VCaP (cell line): ENCODE results near the gene CPHXL2.

Experiments
- H3K27ac ChIP-seq: fragments of 450-650 bp; 2 replicates; pipeline ENCODE4 v1.5.1; 2017
- TF ChIP-seq, protein P1 (sequence below): fragments of 450-650 bp; conservative IDR thresholded peaks from 2 replicates; pipeline ENCODE4 v1.5.1; 2017; ENCODE audit warnings: mild to moderate bottlenecking, moderate library complexity

Gene CPHXL2

DNA sequence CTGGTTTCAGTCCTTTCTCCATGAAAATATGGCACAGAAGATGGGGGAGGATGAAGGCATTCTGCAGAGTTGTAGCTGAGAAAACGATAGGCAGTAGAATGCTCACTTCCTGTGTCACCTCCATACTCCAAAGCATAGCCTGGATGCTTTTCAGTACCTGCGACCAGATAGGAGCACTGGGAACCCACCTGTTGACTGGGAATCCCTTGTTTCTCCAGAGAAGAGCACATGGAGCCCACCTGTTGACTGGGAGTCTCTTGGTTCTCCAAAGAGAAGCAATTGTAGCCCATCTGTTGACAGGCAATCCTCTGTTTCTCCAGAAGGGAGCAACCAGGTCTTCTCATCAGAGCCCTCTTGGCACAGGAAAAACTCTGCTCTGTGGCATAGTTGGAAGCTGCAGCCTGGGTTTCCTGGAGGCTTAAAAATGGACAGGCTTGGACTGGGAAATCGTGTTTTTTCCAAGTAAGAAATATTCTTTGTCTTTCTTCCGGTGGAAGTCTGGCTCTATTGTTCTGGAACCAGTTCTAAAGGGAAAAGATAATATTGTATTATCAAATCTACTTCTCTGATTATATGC, 16.0 kb downstream of the CPHXL2 start:
- no peak overlapping the region for H3K27ac ChIP-seq
- TF ChIP-seq, protein P1, sequence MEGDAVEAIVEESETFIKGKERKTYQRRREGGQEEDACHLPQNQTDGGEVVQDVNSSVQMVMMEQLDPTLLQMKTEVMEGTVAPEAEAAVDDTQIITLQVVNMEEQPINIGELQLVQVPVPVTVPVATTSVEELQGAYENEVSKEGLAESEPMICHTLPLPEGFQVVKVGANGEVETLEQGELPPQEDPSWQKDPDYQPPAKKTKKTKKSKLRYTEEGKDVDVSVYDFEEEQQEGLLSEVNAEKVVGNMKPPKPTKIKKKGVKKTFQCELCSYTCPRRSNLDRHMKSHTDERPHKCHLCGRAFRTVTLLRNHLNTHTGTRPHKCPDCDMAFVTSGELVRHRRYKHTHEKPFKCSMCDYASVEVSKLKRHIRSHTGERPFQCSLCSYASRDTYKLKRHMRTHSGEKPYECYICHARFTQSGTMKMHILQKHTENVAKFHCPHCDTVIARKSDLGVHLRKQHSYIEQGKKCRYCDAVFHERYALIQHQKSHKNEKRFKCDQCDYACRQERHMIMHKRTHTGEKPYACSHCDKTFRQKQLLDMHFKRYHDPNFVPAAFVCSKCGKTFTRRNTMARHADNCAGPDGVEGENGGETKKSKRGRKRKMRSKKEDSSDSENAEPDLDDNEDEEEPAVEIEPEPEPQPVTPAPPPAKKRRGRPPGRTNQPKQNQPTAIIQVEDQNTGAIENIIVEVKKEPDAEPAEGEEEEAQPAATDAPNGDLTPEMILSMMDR, result no peak

DNA sequence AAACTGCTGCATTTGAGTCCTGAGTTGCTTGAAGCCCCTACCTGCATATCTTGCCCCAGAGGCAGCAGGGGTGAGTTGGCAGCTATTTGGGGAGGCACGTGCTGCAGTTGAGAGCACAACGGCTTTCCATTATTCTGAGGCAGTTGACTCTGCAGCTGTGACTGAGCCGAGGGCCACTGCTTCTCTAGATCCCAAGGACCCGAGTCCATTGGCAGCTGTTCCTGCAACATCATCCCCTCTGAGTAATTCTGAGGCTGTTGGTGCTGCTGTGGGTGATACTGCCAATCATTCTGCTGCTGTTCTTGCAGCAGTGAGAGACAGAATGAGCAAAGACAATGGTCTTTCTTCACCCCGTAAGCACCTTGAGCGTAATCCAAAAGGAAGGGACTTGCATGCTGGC, 16.5 kb downstream of the CPHXL2 start:
- TF ChIP-seq, protein P1, result no peak
- no peak overlapping the region for H3K27ac ChIP-seq

DNA sequence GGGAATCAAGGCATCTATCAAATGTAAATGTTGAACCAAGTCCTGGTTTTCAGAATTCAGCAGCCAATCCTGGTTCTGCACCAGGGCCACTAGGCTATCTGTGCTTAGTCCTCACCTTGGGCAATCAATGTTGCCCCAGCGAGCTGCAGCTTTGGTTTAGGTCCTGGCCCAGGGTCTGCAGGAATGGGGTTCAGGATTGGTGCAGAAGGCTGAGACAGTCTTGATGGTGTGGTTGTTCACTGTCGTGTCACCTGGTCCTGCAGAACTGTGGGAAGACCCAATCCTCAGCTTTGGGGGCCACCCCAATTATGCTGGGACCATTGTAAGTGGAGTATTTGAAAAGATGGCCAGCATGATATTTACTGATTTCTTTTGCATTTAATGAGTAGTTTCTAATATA, 18.6 kb downstream of the CPHXL2 start:
- no peak overlapping the region for H3K27ac ChIP-seq
- TF ChIP-seq, protein P1, result no peak

DNA sequence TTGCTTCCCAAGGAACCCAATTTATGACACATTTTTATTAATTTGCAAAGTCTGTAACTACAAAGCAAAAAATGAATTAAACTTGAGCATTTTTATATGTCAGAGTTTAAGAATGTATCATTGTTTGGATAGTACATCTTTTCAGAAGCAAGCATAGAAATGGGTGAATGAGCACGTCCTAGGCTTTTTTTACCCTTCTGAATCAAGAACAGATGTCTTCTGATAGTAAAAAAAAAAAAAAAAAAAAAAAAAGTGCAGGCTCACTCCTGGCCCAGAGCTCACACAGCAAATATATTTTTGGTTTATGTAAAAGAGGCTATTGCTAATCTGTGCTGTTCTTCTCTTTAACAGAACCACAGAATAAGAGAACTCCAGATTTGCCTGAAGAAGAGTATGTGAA, 22.9 kb downstream of the CPHXL2 start:
- TF ChIP-seq, protein P1, result no peak
- no peak overlapping the region for H3K27ac ChIP-seq

DNA sequence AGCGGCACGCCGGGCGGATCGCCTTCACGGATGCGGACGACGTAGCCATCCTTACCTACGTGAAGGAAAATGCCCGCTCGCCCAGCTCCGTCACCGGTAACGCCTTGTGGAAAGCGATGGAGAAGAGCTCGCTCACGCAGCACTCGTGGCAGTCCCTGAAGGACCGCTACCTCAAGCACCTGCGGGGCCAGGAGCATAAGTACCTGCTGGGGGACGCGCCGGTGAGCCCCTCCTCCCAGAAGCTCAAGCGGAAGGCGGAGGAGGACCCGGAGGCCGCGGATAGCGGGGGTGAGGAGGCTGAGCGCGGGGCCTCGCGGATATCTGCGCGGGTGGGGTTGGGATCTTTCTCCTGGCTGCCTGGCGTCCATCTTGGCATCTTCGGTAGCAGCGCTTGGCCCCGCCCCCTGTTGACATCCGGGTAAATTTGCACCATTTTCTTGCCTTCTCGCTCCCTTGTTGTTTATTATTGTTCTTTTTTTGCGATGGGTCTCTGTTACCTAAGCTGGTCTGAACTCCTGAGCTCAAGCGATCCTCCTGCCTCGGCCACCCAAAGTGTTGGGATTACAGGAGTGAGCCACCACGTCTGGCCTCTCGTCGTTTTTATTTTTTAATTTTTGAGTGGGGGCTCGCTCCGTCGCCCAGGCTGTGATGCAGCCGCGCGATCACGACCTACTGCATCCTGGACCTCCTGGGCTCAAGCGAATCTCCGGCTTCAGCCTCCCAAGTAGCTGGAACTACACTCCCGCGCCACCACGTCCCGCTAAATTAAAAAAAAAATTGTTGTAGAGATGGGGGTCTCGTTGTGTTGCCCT, 28.3 kb downstream of the CPHXL2 start:
- peak overlapping the region; percentile 93 for H3K27ac ChIP-seq
- TF ChIP-seq, protein P1, result no peak

DNA sequence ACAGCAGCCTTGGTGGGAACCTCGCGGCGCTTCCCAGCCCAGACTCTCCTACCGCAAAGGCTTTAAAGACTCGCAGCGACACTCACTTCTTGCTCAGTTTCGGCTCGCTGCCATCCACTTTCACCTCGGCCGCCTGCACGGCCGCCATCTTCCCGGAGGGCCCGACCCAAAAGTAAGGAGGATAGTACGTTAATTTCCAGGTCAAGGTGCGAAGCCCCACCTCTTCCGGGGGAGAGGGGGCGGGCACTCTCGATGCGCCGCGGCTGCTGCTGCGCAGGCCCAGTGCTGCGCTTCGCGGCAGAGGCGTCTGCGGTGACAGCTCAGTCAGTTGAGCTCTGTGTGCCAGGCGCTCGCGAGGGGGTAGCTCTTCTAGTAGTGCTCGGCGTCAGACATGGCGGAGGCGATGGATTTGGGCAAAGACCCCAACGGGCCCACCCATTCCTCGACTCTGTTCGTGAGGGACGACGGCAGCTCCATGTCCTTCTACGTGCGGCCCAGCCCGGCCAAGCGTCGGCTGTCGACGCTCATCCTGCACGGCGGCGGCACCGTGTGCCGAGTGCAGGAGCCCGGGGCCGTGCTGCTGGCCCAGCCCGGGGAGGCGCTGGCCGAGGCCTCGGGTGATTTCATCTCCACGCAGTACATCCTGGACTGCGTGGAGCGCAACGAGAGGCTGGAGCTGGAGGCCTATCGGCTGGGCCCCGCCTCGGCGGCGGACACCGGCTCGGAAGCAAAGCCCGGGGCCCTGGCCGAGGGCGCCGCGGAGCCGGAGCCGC, 29.1 kb downstream of the CPHXL2 start, which contains the start of the genes KARS1 and TERF2IP:
TSS of gene KARS1 (minus strand) at position 174 of the 773 bp plus-strand sequence. CDS start at position 148, 26 bp downstream.
TSS of gene TERF2IP (plus strand) at position 282 of the 773 bp plus-strand sequence. CDS start at position 392, 110 bp downstream.
- TF ChIP-seq, protein P1, result no peak
- peak within 1 kb of the TSS; percentile 93 for H3K27ac ChIP-seq

DNA sequence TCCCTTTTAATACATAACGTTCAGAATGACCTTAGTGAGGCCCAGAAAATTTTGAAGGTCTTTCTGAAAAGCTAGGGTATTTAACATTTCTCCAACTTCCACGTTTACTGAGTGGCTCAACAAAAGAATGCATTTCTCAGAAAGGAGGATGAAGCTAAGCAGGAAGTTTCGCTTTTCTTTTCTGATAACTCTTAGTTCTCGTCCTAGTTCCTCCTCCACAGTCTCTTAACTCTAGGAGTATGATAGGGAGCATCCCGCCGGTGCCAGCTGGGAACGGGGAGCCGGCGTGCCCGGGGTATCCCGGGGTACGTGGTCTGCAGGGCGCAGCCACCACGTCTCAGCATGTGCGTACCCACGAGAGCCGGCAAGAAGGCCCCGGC, 29.7 kb downstream of the CPHXL2 start:
- peak overlapping the region; percentile 93 for H3K27ac ChIP-seq
- TF ChIP-seq, protein P1, result no peak
